HepG2 (cell line): ENCODE results near the gene PAEP. TPM values are rescaled to one million over a fixed set of nuclear protein-coding genes. Genes with fewer than 3 reads are reported as not detected.

Experiments used
- ATAC-seq: fragments of 200-7000 bp; cut with Tn5 transposase; 3 replicates; pipeline ENCODE4 v1.9.1; 2020; ENCODE audit warnings: mild to moderate bottlenecking, moderate library complexity
- BruUV-seq: library from RNA; stranded (reverse); fragments of 400-500 nt; replicated peaks from 2 replicates; lab custom pipeline; 2021; lab: Mats Ljungman, UMichigan
- CTCF ChIA-PET: fragments of 300-600 bp; formaldehyde crosslinking; extraction: SDS; loops from one replicate; lab custom pipeline; 2021; ENCODE audit warnings: low total read pairs, inconsistent platforms, low intra/inter-chr PET ratio; lab: Yijun Ruan, JAX
- POLR2A ChIA-PET: fragments of 350-600 bp; sonication (Branson Sonifier 250); formaldehyde crosslinking; loops from one replicate; lab custom pipeline; 2020; ENCODE audit warnings: antibody characterized with exemption, inconsistent platforms; lab: Yijun Ruan, JAX
- DNase-seq: peaks from one replicate; pipeline ENCODE4 v3.0.0-alpha.2; 2015; ENCODE audit warnings: low spot score
- FAIRE-seq: peaks from 3 replicates; lab custom pipeline; 2011; peaks lifted over from hg19 to GRCh38; lab: Jason Lieb, UNC
- H2AFZ ChIP-seq: one replicate; pipeline ENCODE4 v1.6.1; 2011; ENCODE audit warnings: low read length, inconsistent platforms
- H3K27ac ChIP-seq: fragments of 300-600 bp; 3 replicates; pipeline ENCODE4 v1.8.0; 2011; ENCODE audit warnings: mixed run types, mild to moderate bottlenecking, mixed read lengths, low read length, inconsistent platforms; ENCODE audit not compliant: insufficient read depth; ENCODE audit errors: extremely low read length
- H3K27me3 ChIP-seq, 2 experiments: fragments of 200-600 bp in 1 of 2; 2 replicates in 1 of 2; 3 replicates in 1 of 2; pipeline versions ENCODE4 v1.6.0 to v1.8.0; 2011; ENCODE audit warnings: low read length in 2 of 2, mild to moderate bottlenecking in 2 of 2, moderate library complexity in 2 of 2, inconsistent platforms in 1 of 2; ENCODE audit not compliant: insufficient read depth in 2 of 2, control insufficient read depth in 1 of 2
- H3K36me3 ChIP-seq, 2 experiments: fragments of 200-600 bp in 1 of 2; replicated peaks in 1 of 2; 2 replicates in 1 of 2; 3 replicates in 1 of 2; pipeline versions ENCODE4 v1.5.1 to v1.8.0; 2011; ENCODE audit warnings: low read length in 2 of 2, inconsistent platforms in 1 of 2; ENCODE audit not compliant: insufficient read depth in 2 of 2, control insufficient read depth in 1 of 2
- H3K4me1 ChIP-seq: 2 replicates; pipeline ENCODE4 v1.5.1; 2012; ENCODE audit warnings: low read length, inconsistent platforms; ENCODE audit not compliant: insufficient read depth
- H3K4me2 ChIP-seq: 2 replicates; pipeline ENCODE4 v1.6.0; 2011; ENCODE audit warnings: low read depth, low read length, inconsistent platforms
- H3K4me3 ChIP-seq, 3 experiments: fragments of 200-600 bp in 1 of 3; sonication (generic), shearing (Covaris generic) in 1 of 3; replicated peaks in 1 of 3; 2 replicates each; pipeline ENCODE4 v1.5.1; 2011 to 2016; ENCODE audit warnings: low read length in 3 of 3, inconsistent platforms in 2 of 3, low read depth in 2 of 3, mild to moderate bottlenecking in 2 of 3, control low read depth in 1 of 3, mixed read lengths in 1 of 3; ENCODE audit not compliant: insufficient read depth in 1 of 3
- H3K79me2 ChIP-seq: one replicate; pipeline ENCODE4 v1.6.1; 2011; ENCODE audit warnings: low read length, inconsistent platforms; ENCODE audit not compliant: insufficient read depth
- H3K9ac ChIP-seq: 2 replicates; pipeline ENCODE4 v1.6.0; 2011; ENCODE audit warnings: mild to moderate bottlenecking, low read depth, low read length, inconsistent platforms; ENCODE audit not compliant: insufficient read depth
- H3K9me3 ChIP-seq: 2 replicates; pipeline ENCODE4 v1.5.1; 2012; ENCODE audit warnings: mild to moderate bottlenecking, low read length
- H4K20me1 ChIP-seq: 2 replicates; pipeline ENCODE4 v1.6.0; 2011; ENCODE audit warnings: inconsistent platforms, mild to moderate bottlenecking, low read length, moderate library complexity; ENCODE audit not compliant: insufficient read depth
- KLF16 ChIP-seq, 2 experiments: sonication (generic) in 1 of 2; formaldehyde crosslinking in 1 of 2; IDR thresholded peaks; 2 replicates each; pipeline versions ENCODE4 v1.6.1 to v1.8.0; 2016 to 2023; ENCODE audit warnings: missing genetic modification reagents in 2 of 2, missing compliant biosample characterization in 1 of 2
- MTA3 ChIP-seq: sonication (generic); formaldehyde crosslinking; IDR thresholded peaks from 2 replicates; pipeline ENCODE4 v1.4.0; 2020; ENCODE audit warnings: missing genetic modification reagents
- RORA ChIP-seq: sonication (generic); formaldehyde crosslinking; IDR thresholded peaks from 2 replicates; pipeline ENCODE4 v1.5.0; 2020; ENCODE audit warnings: mild to moderate bottlenecking, missing genetic modification reagents, moderate library complexity
- SMC3 ChIP-seq: IDR thresholded peaks from 2 replicates; pipeline ENCODE4 v1.6.1; 2011; ENCODE audit warnings: low read length, improper control_type of control experiment
- ZNF563 ChIP-seq: sonication (generic); formaldehyde crosslinking; IDR thresholded peaks from 2 replicates; pipeline ENCODE4 v1.8.0; 2022; ENCODE audit warnings: mild to moderate bottlenecking, moderate library complexity, missing genetic modification reagents
- WGBS: methylation state at CpG from one replicate; pipeline ENCODE4 v1.1.6; 2017; ENCODE audit warnings: low lambda C conversion rate; 5-methylcytosine and 5-hydroxymethylcytosine counted together
- in situ Hi-C: cut with HindIII; loops from 2 replicates; pipeline ENCODE4 v1.10.0; 2017; ENCODE audit warnings: low pct_unique_long_range_greater_than_20kb; ENCODE audit not compliant: extremely low pct_ligation_motif_present
- intact Hi-C: fragments of 100-400 bp; cut with micrococcal nuclease; formaldehyde crosslinking; loops from one replicate; pipeline ENCODE4 v1.10.0; 2022; ENCODE audit not compliant: unreplicated experiment
- polyA plus RNA-seq, 8 experiments: library from polyadenylated mRNA; depleted of rRNA in 3 of 8; stranded (reverse) in 7 of 8; unstranded in 1 of 8; fragments of >200 nt; fragmentation: Illumina TruSeq in 4 of 8; extraction: Trizol in 4 of 8; gene quantifications; 2 replicates each; pipeline versions ENCODE4 v1.2.1 to v1.2.3, GENCODE V29; 2011 to 2016; ENCODE audit warnings: low read depth in 4 of 8, missing spikeins in 1 of 8, mixed read lengths in 1 of 8; ENCODE audit not compliant: insufficient read depth in 1 of 8
- total RNA-seq, 5 experiments: library from RNA; depleted of rRNA; stranded (reverse); fragments of >200 nt; fragmentation: Illumina TruSeq; extraction: Trizol; gene quantifications; 2 replicates each; pipeline ENCODE4 v1.2.3, GENCODE V29; 2016; ENCODE audit warnings: low read depth in 1 of 5
- TF ChIP-seq, protein P1 (sequence below): IDR thresholded peaks from 2 replicates; pipeline ENCODE4 v1.6.1; 2016; ENCODE audit warnings: missing genetic modification reagents, missing compliant biosample characterization
- TF ChIP-seq, protein P2 (sequence below): sonication (generic); formaldehyde crosslinking; IDR thresholded peaks from 2 replicates; pipeline ENCODE4 v1.4.0; 2020; ENCODE audit warnings: missing genetic modification reagents

PAEP gene
- total and polyA plus RNA-seq, 2 of the 13 experiments (the other 11 are each of a cell fraction or from before 2014, with no cell fraction given), result 0.75 to 10.8 TPM

DNA sequence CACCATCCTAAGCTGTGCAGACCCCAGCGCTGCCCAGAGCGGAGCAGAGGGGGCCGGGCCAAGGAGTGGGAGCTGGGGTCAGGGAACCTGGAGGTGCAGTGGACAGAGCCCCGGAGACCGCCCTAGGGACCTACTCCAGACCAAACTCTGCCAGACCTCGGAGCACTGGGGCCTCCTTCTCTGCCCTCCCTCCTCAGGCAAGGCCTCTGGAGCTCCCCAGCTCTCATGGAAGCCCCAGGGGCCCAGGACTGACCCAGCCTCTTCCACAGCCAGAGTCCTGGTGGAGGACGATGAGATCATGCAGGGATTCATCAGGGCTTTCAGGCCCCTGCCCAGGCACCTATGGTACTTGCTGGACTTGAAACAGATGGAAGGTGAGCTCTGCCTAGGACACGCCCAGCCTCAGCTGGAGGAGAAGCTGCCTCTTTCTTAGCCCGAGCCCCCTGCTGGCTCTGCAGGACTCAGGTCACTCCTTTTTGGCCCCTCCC, 3.6 kb downstream of the PAEP start:
- TF ChIP-seq SMC3, result no peak
- H3K79me2 ChIP-seq, result no peaks in the 10 kb centered on the region
- no peak overlapping the region for H3K27ac ChIP-seq
- ChIA-PET CTCF (no interaction called here), POLR2A (no interaction called here)
- in situ Hi-C loops, result no loop called here
- peaks cover 17% of the 10 kb centered on the region for H3K4me1 ChIP-seq
- no peak overlapping the region for H2AFZ ChIP-seq
- no peaks in the 10 kb centered on the region for H3K9me3 ChIP-seq
- H3K36me3 ChIP-seq, result no peaks in the 10 kb centered on the region
- H3K4me3 ChIP-seq, result no peak overlapping the region
- no peak overlapping the region for H3K9ac ChIP-seq
- H3K27me3 ChIP-seq, result peaks cover 4 to 37% of the 10 kb centered on the region in 2 experiments; a peak in 4 of 5 replicates
- DNase-seq (no peak), FAIRE-seq (no peak), ATAC-seq (peak; percentile 36; the same call in 2 of the 3 replicates)
- intact Hi-C loops, result no loop called here
- no TSS peak for BruUV-seq
- no peak overlapping the region for H3K4me2 ChIP-seq
- 58% methylated on average over 2 of the region's 9 CpGs for WGBS
- H4K20me1 ChIP-seq, result no peaks in the 10 kb centered on the region

DNA sequence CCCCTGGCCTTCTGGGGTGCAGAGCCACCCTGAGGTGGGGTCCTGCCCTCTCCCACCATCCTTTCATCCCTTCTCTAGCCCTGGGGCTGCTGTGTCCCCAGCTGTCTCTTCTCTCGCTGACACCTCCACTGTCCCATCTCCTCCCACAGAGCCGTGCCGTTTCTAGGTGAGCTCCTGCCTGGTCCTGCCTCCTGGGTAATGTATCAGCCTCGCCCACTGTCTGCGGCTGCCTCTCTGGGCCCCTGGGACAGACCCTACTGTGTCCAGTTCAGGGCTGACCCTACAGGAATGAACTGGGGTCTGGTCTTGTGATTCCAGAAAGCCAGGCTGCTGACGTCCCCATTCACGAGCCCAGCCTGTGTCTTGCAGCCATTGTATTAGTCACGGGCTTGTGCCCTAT, 4.1 kb downstream of the PAEP start:
- in situ Hi-C loops, result no loop called here
- TF ChIP-seq KLF16 (CRISPR knock-in tag; IDR thresholded peaks at IDR 0.05), result no peak
- TF ChIP-seq RORA (CRISPR knock-in tag), result no peak
- TF ChIP-seq MTA3 (CRISPR knock-in tag), result no peak
- TF ChIP-seq ZNF563 (CRISPR knock-in tag), result no peak
- TF ChIP-seq, protein P1, sequence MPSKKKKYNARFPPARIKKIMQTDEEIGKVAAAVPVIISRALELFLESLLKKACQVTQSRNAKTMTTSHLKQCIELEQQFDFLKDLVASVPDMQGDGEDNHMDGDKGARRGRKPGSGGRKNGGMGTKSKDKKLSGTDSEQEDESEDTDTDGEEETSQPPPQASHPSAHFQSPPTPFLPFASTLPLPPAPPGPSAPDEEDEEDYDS (CRISPR knock-in tag), result no peak
- TF ChIP-seq, protein P2, sequence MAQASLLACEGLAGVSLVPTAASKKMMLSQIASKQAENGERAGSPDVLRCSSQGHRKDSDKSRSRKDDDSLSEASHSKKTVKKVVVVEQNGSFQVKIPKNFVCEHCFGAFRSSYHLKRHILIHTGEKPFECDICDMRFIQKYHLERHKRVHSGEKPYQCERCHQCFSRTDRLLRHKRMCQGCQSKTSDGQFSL, result no peak
- Histone ChIP-seq H3K79me2 (no peaks in the 10 kb centered on the region), H3K9ac (no peak overlapping the region), H3K4me3 (no peak overlapping the region), H4K20me1 (no peaks in the 10 kb centered on the region), H3K4me1 (peaks cover 17% of the 10 kb centered on the region), H3K9me3 (no peaks in the 10 kb centered on the region), H2AFZ (no peak overlapping the region), H3K27ac (no peak overlapping the region), H3K36me3 (no peaks in the 10 kb centered on the region), H3K27me3 (peaks cover 4 to 34% of the 10 kb centered on the region in 2 experiments; a peak in 4 of 5 replicates), H3K4me2 (no peak overlapping the region)
- intact Hi-C loops, result no loop called here
- BruUV-seq, result no TSS peak
- POLR2A ChIA-PET, result no interaction called here
- DNase-seq (no peak), FAIRE-seq (no peak), ATAC-seq (no peak)
- CTCF ChIA-PET, result no interaction called here
- 5% methylated on average over 8 of the region's 8 CpGs for WGBS
